Stimulated activated naive CD4-positive, alpha-beta T cell (primary cell): ENCODE results near the gene ZNF710.
"Not testable (repeated sequence)": the region's sequence is repeated elsewhere in the genome, so short reads cannot be mapped to it uniquely, and the experiment has no call there.

Source experiments
- DNase-seq, 6 experiments: peaks; one replicate each; lab custom pipeline; 2025; lab: John Stamatoyannopoulos, UW

Gene ZNF710

DNA sequence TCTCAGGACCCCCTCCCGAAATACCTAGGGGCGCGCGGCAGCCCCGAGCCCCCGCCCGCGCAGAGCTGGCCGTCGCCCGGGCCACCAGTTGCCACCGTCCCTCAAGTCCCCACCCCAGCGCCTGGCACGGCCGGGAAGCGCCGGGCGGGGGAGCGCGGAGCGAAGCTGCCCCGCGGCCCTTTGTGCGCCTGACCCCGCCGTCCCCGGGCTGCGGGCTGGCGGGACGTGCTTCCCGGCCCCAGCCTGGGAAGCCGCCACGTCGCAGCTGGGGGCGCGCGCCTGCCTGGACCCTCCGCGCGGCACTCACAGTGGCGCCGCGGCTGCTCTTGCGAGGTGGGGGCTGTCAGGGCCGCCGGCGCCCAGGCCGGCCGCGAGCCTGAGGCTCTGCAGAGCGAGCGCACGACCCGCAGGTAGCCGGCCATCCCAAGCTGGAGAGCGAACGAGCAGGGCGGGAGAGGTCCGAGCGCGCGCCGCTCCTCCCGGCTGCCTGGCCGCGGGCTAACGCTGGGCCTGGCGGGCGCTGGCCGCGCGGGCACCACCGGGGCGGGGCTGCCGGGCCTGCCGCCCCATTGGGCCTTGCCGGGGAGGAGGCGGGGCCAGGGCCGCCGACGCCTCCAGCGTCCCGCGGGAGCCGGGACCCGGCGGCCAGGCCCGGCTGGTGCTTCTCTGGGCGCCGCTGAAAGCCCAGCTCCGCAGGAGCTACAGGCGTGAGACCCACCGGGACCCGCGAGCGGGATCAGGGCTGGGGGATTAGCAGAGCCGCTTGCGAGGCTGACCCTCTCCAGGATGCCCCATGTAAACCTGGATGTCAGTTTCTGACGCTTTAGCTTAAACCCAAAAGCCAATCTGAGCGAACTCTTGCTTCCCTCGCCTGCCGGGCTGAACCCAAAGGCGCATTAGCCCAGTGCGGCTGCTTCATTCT lies 101.1 kb downstream of the ZNF710 start, which contains the start of gene IDH2:
Gene IDH2 (minus strand): TSS at position 500 of the 922 bp plus-strand sequence. CDS start 78 bp downstream, at position 422.
- DNase-seq = peak; percentile 46 to 78 (median 67)

DNA sequence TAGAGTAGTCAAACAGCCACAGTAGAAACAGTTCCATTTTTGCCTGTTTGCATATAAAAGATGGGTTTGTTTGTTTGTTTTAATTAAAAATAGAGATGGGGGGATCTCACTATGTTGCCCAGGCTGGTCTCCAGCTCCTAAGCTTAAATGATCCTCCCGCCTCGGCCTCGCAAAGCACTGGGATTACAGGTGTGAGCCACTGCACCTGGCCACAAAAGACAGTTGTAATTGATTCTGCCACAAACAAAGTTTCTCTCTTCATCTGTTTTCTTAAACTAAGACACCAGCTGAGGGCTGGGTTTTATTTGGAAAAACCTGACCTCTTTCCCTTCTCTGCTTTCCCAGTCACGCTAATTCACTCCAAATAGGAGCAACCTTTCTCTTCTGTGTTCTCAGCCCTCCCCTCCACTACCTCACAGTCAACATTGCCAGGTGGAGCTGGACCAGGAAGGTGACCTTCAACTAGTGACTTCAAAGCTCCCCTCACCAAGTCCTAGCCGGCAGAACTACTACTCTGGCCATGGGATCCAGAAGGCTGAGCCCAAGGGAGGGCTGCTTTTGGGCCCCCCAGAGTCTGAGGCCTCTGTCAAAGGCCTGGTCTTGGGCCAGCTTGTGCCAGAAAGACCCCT lies 102.7 kb downstream of the ZNF710 start:
- DNase-seq = no peak

DNA sequence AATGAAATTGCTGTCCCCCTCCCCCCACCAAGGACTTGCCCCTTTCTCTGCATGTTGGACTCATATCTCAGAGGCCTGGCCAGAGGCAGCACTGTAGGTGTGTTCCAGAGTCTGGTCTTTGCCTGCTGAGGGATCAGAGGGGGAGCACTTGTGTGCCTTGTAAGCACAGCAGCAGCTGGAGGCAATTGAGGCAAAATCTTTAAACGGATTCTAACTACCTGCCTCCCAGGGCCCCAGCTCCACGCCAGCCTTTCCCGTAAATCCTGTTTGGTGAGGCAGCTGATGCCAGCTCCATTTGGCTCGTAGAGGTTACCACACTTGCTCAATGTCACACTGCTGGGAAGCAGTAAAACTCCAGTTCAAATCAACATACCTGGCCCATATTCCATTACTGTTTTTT lies 103.4 kb downstream of the ZNF710 start:
- DNase-seq = no peak

DNA sequence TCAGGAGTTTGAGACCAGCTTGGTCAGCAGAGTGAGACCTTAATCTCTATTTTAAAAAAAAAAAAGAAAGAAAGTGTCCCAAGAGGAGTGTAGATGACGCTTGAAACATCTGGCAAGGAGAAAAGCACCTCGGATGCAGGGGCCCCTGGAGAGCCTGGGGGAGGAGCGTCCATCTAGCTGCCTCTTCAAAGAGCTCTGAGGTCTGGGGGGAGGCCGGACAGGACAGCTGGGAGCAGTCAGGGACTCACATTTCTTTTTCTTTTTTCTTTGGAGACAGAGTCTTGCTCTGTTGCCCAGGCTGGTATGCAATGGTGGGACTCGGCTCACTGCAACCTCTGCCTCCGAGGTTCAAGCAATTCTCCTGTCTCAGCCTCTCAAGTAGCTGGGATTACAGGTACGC lies 104.4 kb downstream of the ZNF710 start:
- no peak for DNase-seq

DNA sequence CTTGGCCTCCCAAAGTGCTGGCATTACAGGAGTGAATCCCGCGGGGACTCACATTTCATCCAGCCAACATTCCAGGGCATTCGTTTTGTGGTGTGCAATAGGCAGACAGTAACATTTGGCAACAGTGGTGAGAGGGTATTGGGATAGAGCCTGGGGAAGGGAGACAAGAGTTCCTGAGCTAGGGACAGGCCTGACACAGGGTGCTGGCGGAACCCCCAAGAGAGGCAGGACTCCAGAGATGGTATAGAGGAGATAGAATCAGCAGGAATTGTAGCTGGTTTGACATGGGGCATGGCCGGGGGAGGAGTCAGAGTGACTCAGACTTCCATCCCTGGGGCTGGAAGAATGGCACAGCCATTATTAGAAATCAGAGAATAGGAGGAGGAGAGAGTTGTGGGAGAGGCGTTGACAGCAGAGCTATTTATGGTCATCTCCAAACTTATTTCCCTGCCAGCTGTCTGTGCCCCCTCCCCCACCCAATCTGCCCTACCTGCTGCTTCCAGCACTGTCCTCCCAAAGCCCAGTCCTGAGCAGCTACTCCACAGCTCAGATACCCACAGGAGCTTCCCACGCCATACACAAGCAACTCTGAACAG lies 105.5 kb downstream of the ZNF710 start:
- no peak for DNase-seq

DNA sequence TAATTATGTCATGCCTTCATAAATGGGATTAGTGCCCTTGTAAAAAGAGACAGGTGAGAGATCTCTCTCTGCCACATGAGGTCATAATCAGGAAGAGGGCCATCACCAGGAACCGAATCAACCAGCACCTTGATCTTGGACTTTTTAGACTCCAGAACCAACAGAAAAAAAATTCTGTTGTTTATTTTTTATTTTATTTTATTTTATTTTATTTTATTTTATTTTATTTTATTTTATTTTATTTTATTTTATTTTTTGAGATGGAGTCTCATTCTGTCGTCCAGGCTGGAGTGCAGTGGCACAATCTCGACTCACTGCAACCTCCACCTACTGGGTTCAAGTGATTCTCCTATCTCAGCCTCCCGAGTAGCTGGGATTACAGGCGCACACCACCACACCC lies 106.9 kb downstream of the ZNF710 start:
- not testable (repeated sequence) for DNase-seq

DNA sequence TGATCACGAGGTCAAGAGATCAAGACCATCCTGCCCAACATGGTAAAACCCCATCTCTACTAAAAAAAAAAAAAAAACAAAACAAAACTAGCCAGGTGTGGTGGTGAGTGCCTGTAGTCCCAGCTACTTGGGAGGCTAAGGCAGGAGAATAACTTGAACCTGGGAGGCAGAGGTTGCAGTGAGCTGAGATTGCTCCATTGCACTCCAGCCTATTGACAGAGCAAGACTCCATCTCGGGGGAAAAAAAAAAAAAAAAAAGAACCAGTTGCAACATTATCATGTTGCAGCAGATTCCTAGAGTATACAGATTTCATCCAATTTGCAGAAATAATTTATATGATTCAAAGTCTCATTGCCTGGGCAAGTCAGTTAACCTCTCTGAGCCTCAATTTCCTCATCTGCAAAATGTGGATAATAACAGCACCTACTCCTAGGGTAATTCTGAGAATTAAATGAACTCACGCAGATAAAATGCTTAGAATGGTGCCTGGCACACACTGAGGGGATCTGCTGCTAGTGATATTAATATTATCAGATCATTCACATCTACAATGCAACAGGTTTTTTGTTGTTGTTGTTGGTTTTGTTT lies 108.1 kb downstream of the ZNF710 start:
- DNase-seq = not testable (repeated sequence)

DNA sequence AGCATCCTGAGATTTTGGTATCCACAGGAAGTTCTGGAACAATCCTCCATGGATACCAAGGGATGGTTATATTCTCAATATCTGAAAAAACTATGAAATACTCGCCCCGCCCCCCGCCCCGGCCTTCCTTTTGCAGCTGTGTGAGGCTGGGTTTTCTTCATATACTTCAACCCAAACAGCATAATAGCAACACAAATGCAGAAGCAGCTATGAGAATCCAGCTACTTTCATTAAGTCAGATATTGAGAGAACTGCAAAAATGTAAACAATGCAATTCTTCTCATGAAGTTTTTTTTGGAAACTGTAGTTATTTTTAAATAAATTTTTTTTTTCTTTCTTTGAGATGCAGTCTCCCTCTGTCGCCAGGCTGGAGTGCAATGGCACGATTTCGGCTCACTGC lies 112.0 kb downstream of the ZNF710 start:
- DNase-seq = no peak

DNA sequence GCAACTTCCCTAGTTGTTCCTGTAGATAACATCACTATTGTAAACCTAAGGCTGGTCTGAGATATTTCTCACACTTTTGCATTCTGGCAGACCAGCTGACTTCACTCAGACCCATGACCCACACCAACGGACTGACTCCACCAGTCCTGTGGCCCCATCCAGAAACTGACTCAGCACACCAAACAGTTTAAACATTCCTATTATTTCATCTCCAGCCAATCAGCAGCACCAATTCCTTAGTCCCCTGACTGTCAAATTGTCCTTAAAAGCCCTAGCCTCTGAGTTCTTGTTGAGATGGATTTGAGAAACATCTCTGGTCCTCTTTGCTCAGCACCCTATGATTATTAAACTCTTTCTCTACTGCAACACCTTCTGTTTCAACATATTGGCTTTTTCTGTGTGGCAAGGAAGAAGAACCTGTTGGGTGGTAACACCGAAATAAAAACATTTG lies 113.4 kb downstream of the ZNF710 start:
- no peak for DNase-seq

DNA sequence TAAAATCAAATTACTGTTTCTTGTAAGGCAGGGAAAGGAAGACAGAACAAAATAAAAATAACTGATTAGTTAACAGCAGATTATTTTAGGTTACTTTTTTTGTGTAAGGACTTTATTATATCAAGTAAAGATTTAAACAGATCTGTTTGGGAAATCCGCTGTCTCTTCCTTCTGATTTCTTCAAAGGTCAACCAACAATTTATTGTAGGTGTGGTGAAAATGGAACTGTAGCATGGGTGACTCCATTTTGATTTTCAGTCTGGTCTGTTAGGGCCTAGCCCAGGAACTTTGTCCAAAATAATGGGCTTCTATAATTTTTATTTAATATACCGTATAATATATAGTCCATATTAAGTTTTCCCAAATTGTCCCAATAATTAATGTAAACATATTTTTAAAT lies 114.7 kb downstream of the ZNF710 start:
- DNase-seq = no peak

DNA sequence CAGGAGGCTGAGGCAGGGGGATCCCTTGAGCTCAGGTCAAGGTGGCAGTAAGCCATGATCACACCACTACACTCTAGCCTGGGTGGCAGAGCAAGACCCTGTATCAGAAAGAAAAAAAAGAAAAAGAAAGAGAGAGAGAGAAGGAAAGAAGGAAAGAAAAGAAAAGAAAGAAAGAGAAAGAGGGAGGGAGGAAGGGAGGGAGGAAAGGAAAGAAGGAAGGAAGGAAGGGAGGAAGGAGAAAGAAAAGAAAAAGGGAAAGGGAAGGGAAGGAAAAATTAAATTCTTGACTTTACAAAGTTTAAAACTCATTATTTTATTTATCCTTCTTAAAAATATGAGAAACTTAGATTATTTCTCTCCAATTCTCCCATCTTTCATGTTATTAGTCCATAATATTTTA lies 118.2 kb downstream of the ZNF710 start:
- DNase-seq = no peak

DNA sequence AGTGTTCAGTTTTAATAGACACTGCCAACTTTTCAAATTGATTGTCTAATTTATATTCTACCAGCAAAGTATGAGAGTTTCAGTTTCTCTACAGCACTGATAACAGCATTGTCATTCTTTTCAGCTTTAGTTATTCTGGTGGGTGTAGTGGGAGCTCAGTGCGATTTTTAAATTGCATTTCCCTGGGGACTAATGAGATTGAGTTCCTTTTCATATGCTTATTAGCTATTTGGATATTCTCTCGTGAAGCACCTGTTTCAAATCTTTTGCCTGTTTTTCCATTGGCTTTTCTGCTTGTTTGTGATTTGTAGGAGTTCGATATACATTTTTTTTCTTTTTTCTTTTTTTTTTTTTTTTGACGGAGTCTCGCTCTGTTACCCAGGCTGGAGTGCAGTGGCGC lies 120.0 kb downstream of the ZNF710 start:
- no peak for DNase-seq

DNA sequence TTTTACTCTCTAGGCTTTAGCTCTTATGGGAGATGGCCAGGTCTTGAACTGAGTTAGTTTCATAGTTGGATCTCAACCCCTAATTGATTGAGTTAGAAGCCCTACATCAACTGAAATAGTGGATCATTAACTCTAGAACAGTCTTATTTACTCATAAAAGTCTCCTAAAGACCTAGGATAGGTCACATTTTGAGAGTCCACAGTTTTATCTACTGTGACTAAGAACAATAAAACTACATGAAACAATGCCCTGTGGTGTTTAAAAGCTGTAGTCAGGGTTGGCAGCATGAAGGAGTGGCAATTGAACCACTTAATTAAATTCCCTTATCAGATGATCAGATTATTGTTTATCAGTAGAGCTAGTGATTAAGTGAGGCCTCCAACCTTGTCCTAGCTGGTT lies 123.4 kb downstream of the ZNF710 start:
- DNase-seq = no peak

DNA sequence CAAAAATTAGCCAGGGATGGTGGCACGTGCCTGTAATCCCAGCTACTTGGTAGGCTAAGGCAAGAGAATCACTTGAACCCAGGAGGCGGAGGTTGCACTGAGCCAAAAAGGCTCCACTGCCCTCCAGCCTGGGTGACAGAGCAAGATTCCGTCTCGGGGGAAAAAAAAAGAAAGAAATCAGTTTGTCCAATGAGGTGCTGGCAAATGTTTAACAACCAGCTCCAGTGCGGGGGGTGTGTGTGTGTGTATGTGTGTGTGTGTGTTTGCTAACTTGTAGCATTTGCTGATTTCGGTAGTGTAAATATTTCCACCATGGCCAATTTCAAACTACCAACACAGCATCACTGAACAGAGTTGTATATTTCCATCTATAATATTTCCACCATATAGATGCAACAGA lies 124.9 kb downstream of the ZNF710 start:
- no peak for DNase-seq

DNA sequence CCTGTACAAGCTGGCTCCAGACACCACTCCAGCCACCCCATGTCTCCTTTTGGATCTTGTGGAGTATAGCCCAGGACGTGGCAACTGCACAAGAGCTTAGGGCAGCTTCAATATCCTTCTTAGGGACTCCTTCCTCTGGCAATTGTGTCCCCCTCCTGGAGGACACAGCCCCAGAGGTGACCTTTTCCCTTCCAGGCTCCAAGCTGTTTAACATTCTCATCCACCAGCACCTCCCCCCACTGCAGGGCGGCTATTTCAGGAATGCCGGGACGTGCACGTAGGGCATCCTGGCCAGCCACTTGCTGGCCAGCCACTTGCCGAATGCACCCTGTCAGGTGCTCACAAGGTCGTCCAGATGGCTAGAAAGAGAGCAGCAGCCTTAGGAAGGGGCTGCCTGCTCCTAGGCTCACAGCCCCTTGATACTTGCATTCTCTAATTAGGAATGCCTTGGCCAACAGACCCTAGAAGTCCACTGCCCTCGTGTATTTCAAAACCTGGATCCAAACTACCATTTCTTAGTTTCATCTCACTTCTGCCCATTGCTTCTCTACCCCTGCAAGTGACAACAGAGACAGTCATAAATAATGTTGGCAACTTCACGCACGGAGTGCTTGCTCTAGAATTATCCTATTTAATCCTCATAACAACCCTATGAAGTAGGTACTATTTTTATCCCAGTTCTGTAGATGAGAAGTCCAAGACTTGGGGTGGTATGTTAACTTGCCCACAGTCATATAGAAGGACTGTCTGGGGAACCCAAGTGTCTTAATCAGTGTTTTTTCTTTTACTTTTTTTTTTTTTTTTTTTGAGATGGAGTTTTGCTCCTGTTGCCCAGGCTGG lies 125.7 kb downstream of the ZNF710 start:
- DNase-seq = no peak

DNA sequence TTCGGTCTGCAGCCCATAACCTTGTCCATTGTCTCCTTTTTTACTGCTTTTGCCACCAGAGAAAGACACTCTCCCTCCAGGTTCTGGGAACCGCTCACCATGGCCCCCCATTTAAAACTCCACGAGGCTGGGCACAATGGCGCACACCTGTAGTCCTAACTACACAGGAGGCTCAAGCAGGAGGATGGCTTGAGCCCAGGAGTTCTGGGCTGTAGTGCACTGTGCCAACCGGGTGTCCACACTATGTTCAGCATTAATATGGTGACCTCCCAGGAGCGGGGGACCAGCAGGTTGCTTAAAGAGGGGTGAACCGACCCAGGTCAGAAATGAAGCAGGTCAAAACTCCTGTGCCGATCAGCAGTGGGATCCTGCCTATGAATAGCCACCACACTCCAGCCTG lies 129.2 kb downstream of the ZNF710 start:
- no peak for DNase-seq
